Epithelial cell of proximal tubule (primary cell): ENCODE measurements around the gene JOSD2. TPM values are rescaled to one million over a fixed set of nuclear protein-coding genes. Genes with fewer than 3 reads are reported as not detected.
A peak's percentile ranks its signal among the peaks of the same experiment; 100 is the strongest.
"Not testable (repeated sequence)": the region's sequence is repeated elsewhere in the genome, so short reads cannot be mapped to it uniquely, and the experiment has no call there.

Experiments used
- DNase-seq: peaks from one replicate; pipeline ENCODE4 v3.0.0-alpha.2; 2011; ENCODE audit warnings: low read depth
- H3K4me3 ChIP-seq: 2 replicates; pipeline ENCODE4 v1.5.1; 2011; ENCODE audit warnings: low read depth, mild to moderate bottlenecking, low read length
- CTCF ChIP-seq: conservative IDR thresholded peaks from 2 replicates; pipeline ENCODE4 v1.5.1; 2012; ENCODE audit warnings: low read depth, mild to moderate bottlenecking, low read length
- total RNA-seq: library from RNA; depleted of rRNA; stranded (reverse); fragments of >200 nt; gene quantifications from 2 replicates; pipeline ENCODE4 v1.2.3, GENCODE V29; 2015

The JOSD2 gene
- total RNA-seq, 1 donor from 2014 or later, result 16.1 TPM

GRCh38 chr19:50476224-50476906 lies 34.6 kb downstream of the JOSD2 start, which contains the start of the genes EMC10 and GARIN5A:
Gene EMC10 (plus strand): TSS chr19:50476507. CDS start chr19:50476545, 38 bp downstream.
Gene GARIN5A (minus strand): TSS chr19:50476848. CDS start chr19:50476388, 460 bp downstream.
- TF ChIP-seq CTCF, result no peak
- H3K4me3 ChIP-seq, result peak within 1 kb of the TSS; percentile 98
- no peak for DNase-seq

GRCh38 chr19:50475736-50476223 lies 35.2 kb downstream of the JOSD2 start:
- no peak for TF ChIP-seq CTCF
- DNase-seq, result no peak
- H3K4me3 ChIP-seq, result peak overlapping the region; percentile 98

- no peak for DNase-seq
- H3K4me3 ChIP-seq, result no peak overlapping the region
- TF ChIP-seq CTCF, result no peak
Observed at GRCh38 chr19:50475101-50475568, 35.9 kb downstream of the JOSD2 start.

- DNase-seq, H3K4me3 ChIP-seq: not testable (repeated sequence)
Observed at GRCh38 chr19:50473336-50473735, 37.7 kb downstream of the JOSD2 start.

GRCh38 chr19:50468818-50469217 lies 42.2 kb downstream of the JOSD2 start:
- H3K4me3 ChIP-seq, result no peak overlapping the region

GRCh38 chr19:50467566-50467965 lies 43.4 kb downstream of the JOSD2 start:
- H3K4me3 ChIP-seq, result no peak overlapping the region
- TF ChIP-seq CTCF, result no peak
- no peak for DNase-seq

More at GRCh38 chr19:50468818-50469217, 42.2 kb downstream of the JOSD2 start:
- no peak for TF ChIP-seq CTCF
- DNase-seq, result no peak

GRCh38 chr19:50466706-50467039 lies 44.3 kb downstream of the JOSD2 start:
- DNase-seq, result no peak
- no peak for TF ChIP-seq CTCF
- H3K4me3 ChIP-seq, result no peak overlapping the region
